ENCODE data around the gene CBLB.
"Not testable (repeated sequence)": the region's sequence is repeated elsewhere in the genome, so short reads cannot be mapped to it uniquely, and the experiment has no call there.

CBLB gene

DNA sequence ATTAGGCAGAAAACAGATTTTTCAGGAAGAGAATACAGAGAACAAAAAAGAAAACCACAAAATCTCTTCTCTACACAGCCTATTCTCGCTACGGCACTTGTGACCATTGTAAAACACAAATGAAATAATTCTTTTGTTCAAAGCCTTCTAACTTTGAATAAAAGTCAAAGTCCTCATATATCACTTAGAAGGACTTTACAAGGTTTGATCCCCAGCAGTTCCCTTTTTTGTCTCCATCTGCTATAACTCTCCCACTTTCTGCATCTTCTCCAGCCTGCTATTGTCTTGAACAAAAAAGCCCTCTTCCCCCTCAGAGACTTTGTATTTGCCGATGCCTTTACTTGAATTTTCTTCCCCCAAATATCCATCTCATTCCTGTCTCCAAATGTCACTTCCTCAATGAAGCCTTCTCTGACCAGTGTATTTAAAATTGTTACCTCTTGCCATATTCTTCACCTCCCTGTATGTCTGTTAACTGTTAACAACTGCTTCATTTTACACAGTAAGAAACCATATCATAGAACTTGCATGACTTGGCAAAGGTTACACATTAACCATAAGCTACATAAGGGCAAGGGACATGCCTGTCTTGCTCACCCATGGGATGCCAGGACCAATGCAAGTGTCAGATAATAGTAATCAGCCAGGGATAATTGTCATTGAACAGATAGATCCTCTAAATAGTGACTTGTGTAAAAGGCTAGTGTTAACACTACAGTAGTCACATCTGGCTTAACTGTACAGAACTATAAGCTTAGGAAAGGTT lies 122.4 kb downstream of the CBLB start:
- DNase-seq, result no peak

DNA sequence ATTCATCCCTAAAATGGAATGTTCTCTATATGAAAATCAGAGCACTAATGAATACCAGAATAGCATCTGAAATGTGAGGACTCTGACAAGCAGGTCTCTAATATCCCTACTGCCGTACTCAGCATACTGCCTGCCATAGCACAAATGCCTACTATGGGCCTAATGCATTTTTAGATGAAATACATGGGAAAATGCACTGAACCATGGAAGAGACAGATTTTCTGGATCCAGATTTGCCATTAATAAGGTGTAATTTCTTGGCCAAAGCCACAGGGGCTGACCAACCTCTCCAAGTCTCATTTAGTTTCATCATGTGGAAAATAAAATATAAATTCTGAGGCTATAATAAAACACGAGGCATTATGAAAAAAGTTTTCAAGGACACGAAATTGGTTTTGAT lies 123.8 kb downstream of the CBLB start:
- no peak for DNase-seq

DNA sequence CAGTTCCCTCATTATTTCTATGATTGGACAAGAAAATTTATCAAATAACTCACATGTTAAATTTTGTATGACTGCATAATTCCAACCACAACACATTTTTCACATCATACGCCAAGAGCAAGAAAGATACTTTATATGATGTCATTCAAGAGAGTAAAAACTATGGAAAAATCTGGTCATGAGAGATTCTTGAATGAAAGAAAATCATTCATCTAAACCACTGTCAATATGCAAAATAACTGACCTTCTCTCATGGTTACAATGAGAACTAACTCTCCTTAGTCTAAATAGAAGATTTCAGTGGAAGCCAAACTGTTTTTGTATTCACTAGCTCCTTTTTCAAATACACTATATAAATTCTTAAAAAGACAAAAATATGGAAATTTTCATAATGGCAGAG lies 124.6 kb downstream of the CBLB start:
- DNase-seq, result no peak

DNA sequence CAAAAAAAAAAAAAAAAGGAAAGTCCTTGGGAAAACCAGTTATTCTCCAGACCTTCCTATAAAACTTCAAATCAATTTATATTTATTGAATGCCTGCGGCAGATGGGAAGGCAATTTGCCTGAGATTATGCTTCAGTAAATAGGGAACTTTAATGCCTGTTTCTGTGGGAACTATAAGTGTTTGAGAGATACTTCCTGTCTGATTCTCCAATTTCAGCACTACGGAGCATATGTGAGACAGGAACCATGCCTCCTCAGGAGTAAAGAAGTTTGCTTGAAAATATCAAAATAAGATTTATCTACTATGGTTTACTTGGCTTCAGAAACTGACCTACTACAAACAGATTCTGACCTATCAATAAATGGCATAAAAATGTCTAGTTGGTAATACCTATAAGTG lies 135.5 kb downstream of the CBLB start:
- no peak for DNase-seq

DNA sequence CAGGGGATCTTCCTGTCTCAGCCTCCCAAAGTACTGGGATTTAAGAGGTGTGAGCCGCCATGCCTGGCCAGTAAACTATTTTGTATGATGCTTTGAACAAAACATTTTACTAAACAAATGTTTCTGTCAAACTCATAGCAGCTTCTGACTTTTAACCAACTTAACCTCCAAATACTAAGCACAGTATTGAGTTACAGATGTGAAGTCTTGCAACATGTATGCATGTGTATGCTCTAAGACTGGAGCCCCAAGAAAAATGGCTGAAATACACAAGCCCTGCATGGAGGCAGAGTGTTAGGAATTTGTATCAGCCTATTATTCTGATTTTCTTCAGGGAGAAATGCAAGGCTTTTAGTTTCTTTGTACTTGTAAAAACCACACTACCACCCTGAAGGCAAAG lies 137.1 kb downstream of the CBLB start:
- DNase-seq, result no peak

DNA sequence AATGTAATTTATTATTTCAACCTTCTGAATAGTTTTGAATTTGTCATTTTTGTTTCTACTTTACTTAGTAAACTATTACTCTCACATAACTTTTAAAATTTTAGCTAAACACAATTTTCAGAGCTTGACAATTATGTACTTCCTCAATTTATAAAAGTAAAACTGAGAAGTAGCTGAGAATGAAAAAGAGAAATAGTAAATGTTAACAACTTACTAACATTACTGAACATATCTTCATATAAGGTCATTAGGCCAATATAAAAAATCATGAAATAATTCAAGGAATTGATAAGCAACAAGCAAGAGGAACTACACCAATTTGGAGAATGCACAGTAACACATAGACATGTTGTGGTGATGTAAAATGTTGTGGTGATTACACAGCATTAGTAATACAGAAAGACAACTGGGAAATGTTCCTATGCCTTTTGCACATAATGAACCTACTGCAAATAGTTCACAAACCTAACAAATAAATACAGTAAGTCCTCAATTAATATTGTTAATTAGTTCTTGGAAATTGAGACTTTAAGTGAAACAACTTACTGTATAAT lies 137.9 kb downstream of the CBLB start:
- DNase-seq, result no peak

DNA sequence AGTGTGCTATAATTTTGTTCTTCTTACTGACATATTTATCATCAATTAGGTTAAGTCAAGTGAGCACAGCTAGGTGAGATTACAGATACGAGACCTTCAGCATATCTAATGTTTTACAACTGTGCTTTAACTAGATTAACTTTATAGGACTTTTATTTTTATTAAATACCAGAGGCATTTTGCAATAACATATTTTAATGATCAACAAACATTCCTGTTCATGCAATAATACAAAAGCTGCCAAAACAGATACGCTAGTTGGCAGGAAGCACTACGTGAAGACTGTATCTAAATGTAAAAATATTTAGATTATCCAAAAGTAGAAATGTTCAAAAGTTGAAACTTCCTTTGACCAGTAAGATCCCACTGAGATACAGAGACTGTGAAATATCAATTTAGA lies 139.1 kb downstream of the CBLB start:
- DNase-seq, result no peak

DNA sequence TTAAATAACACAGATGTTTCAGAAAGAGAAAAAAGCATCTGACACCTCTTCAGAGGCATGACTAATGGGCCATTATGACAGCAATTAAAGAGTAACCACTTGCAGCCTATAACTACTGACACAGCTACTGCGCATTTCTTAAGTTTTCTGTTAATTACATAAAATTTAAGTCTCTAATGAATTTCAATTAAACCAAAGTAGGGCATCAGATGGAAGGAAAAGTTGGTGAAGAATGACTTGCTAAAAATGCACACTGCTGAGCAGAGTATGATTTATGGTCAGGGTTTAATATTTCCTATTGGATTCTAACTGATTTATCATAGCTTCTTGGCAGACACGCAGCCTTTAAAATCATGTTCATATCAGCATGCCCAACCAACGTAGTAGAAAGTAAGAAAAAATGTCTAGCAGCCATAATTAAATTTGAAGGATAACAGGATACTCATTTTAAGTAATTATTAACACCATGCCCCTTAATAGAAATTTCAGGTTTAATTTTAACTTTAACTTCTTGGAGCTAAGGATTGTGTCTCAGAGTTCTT lies 140.0 kb downstream of the CBLB start:
- no peak for DNase-seq

DNA sequence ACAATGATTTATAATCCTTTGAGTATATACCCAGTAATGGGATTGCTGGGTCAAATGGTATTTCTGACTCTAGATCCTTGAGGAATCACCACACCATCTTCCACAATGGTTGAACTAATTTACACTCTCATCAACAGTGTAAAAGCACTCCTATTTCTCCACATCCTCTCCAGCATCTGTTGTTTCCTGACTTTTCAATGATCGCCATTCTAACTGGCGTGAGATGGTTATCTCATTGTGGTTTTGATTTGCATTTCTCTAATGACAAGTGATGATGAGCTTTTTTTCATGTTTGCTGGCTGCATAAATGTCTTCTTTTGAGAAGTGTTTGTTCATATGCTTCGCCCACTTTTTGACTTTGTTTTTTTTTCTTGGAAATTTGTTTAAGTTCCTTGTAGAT lies 141.8 kb downstream of the CBLB start:
- DNase-seq, result not testable (repeated sequence)

DNA sequence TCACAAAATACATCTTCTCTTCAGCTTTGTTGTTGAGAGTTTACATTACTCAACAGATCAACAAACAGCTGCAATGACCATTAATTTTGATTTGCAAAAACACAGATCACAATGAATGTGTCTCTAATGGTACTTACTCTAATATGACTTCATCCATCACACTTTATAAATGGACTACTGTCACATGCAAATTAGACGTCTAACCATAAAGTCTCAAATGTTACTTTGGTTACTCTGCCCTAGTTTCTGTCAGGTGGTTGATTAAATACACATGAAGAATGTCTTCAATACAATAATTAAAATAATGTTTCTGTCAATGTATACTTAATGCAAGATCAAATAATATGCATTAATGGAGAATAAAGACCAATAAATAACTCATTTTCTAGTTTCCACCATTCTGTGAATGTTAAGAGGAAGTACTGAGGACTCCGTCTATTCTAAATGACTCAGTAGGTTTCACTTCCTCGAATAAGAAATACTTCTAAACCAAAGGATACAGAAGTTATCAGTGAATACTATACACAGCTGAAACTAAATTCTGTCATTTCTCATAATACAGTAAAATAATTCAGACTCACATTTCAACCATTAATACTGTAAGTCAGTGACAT lies 145.8 kb downstream of the CBLB start:
- DNase-seq, result no peak

DNA sequence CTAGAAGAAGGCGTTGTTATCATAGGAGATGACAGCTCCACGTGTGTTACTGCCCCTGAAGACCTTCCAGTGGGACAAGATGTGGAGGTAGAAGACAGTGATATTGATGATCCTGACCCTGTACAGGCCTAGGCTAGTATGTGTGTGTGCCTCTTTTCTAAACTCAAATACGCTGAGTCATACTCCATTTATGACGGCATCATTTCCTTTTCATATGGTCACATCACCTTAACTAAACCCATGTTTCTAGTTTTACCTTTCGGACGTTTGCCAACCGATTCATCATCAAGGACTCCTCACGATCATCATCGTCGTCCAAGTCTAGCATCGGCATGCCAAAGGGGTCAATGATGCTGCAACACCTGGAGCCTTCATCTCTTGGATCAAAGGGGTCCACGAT lies 149.0 kb downstream of the CBLB start:
- DNase-seq, result no peak

DNA sequence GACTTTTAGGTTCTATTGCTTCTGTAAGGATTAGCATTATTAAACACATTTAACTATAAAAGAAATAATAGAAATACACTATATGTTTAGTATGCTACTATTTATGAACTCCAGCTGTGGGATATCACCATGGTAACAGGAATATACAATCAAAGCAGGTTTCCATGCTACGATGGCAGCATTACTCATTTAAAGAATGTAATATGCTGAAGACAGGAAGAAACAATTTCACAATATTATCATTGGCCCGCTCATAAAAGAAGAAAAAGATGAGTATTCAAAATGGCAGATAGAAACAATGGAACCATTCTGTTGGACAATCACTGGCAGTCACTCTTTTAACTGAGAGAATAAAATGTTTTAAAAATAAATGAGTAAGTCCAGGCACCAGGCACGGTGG lies 153.4 kb downstream of the CBLB start:
- no peak for DNase-seq

DNA sequence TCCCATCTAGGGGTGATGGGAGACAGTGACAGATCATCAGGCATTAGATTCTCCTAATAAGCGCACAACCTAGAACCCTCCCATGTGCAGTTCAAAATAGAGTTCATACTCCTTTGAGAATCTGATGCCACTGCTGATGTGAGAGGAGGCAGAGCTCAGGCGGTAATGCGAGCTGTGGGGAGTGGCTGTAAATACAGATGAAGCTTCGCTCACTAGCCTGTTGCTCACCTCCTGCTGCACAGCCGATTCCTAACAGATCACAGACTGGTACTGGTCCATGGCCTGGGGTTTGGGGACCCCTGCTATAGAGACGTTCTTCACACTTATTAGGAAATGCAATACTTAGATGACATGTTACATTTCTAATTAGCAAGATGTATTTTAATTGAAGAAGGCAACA lies 154.4 kb downstream of the CBLB start:
- no peak for DNase-seq

DNA sequence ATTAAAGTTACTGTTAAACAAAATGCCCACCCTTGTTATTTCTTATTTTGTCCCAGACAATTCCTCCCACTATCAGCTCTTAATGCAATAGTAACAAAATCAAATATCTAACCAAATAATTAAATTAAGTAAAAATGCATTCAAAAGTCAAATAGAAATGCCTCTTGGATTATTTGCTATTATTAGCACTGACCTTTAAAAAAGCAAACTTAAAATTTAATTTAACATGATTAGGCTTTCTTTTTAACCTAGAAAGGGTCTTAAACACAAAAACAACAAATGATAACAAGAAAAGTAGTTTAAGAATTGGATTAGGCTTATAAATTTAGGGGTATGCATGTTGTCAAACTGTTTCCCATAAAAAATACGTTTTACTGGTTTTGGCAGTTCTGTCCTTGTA lies 159.8 kb downstream of the CBLB start:
- DNase-seq, result no peak

DNA sequence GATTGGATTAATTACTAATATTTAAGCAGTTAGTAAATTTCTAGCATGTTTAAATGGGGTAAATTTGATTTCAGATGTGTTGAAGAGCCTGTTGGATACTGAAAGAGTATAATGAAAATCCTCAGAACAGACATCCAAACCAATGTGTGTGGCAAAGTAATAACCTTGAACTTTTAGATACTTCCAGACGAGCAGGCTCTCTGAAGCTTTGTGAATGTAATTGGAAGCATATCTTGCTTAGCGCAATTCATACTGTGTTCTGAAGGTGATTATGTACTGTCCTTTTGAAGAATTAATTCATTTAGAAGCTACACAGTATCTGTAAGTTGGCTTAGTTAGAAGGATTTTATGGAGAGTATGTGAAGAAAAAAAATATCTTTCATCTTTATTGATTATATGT lies 161.8 kb downstream of the CBLB start:
- no peak for DNase-seq

DNA sequence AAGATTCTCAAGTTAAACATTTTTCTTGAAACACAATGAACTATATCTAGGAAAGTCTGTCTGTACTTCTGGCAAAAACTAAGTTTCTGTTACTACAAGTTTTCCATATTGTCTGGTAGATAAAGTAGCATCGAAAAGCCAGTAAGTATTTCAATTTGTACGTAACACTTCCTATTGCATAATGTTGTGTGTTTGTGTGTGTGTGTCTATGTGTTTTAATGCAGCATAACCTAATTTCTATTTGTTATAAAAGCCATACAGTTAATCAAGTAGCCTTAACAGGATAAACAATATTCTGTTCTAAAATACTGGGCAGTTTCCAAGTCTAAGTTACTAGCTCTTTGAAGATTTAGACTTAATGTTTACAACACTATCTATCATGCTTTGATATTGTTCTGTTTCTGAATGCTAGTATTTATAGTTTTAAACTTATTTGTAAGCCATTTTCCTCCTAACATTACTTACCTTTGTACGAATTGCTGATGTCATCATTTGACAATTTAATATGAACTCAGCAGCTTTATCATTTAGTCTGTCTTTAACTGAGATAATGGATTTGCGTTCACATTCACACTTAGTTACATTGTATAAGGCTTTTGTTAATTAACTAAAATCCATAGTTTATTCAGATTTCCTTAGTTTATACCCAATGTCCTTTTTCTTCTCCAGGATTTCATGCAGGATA lies 163.9 kb downstream of the CBLB start:
- DNase-seq, result no peak

DNA sequence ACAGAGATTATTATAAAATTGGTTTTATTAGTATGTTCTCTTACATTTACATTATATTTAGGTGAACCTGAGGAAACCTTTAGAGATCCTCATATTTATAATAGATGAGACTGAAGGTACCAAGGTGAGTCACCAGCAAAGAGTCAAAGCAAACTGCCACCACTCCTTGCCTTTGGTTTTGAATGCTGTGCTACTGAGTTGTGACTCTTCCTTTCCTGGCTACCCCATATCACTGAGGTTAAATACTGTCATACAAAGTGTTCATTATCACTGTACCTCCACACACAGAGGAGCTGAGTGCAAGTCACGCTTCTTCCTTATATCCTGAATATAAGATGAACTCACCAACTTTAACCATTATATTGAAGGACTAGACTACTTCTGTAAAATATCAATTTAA lies 168.2 kb downstream of the CBLB start:
- DNase-seq, result no peak

DNA sequence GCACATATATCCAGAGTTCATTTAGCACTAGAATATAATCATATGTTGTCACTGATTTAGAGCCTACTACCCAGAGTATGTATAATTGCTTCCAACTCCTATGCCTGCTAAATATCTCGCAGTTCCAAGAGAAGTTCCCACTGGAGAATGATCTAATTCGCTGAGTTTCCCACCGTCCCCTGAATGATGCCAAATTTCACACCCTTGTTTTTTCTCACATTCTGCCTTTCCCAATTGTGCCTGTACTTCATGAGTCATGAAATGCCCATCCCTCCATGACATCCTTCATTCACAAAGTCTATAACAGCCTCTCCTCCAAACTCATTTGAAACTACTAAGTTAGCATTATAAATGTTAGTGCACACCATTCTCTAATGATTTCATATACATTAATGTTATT lies 177.2 kb downstream of the CBLB start:
- no peak for DNase-seq

DNA sequence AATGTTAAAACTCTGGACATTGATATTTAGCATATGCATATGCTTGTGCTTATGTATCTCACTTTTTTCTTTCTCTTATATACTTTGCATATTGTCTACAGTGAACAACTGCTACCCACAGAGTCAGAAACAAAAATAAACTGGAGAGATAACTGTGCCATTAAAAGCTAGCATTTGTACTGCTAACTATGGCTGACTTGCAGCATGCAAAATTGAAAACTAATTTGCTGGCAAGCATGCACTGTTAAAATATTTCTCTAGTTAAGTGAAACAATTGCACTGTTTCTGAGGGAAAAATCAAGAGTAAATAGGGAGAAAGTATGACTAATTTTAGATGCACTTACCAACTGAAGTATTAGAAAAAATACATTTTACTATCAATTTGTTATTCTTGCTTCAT lies 177.8 kb downstream of the CBLB start:
- no peak for DNase-seq

DNA sequence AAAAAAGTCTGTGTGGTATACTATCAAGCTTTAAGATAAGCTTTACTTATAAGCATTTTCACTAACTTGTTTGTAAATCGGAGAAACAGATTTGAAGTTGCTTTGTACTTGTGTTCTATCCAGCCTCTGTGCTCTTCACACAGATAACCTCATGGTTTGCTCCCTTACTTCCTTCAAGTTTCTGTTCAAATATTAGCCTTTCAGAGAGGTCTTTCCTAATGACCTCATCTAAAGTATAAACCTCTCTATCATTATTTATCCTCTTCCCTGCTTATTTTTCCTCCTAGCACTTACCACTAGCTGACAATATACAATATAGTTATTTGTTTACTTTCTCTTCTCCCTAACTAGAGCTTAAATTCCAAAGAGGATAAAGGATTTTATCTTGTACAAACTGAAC lies 180.0 kb downstream of the CBLB start:
- DNase-seq, result no peak

DNA sequence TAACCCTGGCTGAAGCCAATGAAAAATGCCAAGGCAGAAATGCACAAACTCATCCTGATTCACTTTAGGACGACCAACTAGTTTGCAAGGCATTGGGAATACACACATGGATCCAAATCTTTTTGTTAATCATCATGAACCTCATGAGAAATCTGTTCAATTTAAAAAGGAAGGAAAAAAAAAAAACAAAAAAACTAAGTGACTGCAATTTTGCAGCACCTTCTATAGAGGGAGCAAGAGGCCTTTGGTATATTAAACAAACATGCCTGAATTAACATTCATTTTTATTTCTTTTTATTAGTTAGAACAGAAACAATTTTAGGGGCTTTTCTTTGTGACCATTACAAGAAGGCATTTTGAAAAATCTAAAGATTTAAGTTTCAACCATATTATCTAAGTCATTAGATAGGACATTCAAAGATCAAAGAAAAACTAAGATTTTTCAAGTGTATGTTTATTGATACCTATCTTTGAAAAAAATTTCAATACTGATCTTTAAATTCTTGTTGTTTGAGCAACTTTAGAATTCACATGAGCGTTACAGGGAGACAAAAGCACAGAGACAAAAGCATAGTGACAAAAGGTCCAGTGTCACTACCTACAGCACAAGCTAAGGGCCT lies 182.4 kb downstream of the CBLB start:
- DNase-seq, result no peak

DNA sequence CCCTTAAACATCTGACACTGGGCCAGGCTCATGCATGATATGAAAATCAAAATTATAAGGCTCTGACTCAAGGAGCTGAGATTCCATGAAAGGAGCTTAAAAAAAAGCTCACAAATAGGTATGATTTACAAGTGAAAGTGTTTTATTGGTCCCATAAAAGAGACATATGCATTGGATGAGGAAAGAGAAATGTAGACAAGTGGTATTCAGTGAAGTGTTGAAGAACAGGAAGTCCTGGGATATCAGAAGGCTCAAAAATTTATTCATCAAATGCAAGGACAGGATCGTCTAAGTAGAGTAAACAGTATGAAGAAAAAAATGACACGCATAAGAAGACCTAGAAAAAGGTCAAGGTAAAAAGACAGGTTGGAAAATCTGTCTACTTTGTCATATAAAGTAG lies 188.9 kb downstream of the CBLB start:
- DNase-seq, result no peak

DNA sequence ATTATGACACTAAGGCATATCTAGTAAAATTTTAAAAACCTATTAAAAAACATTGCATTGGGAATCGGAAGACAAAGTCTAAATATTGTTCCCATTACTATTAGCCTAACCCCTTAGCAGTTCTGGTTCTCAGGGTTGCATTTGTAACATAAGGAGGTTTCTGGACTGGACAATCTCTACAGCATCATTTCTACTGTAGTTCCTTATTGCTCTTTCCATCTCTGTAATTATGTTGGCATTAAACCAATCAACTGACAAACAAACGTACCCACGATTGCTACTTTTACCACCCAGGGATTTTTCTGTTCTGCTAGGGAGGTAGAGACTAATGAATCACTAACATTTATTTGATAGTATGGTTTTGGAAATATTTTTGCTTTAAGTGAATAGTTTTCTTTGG lies 190.8 kb downstream of the CBLB start:
- DNase-seq, result no peak

Measured in activated CD4-positive, alpha-beta T cell treated with anti-CD3 and anti-CD28 coated beads for 1 hour (primary cell).